Neural crest cell (in vitro differentiated cells): ENCODE data around the gene ARHGAP19. TPM values are rescaled to one million over a fixed set of nuclear protein-coding genes. Genes with fewer than 3 reads are reported as not detected.

Experiments
- DNase-seq: peaks from one replicate; pipeline ENCODE4 v3.0.0; 2021; ENCODE audit warnings: low read depth, mixed read lengths, low spot score
- H3K27ac Mint-ChIP-seq: one replicate; pipeline ENCODE4 v1.8.0; 2021; ENCODE audit warnings: mild to moderate bottlenecking, mixed read lengths; ENCODE audit not compliant: unreplicated experiment
- H3K27me3 Mint-ChIP-seq: 2 replicates; pipeline ENCODE4 v1.8.0; 2021; ENCODE audit warnings: low read depth, mild to moderate bottlenecking, mixed read lengths
- H3K36me3 Mint-ChIP-seq: 2 replicates; pipeline ENCODE4 v1.8.0; 2021; ENCODE audit warnings: low read depth, mild to moderate bottlenecking, mixed read lengths
- H3K4me1 Mint-ChIP-seq: 2 replicates; pipeline ENCODE4 v1.8.0; 2021; ENCODE audit warnings: mixed read lengths
- H3K4me3 Mint-ChIP-seq: one replicate; pipeline ENCODE4 v1.8.0; 2021; ENCODE audit warnings: mild to moderate bottlenecking, mixed read lengths
- H3K9me3 Mint-ChIP-seq: 2 replicates; pipeline ENCODE4 v1.8.0; 2021; ENCODE audit warnings: mixed read lengths
- total RNA-seq: library from RNA; stranded (reverse); gene quantifications from 2 replicates; pipeline ENCODE4 v1.2.1, GENCODE V29; 2021
- TF ChIP-seq, protein P1 (sequence below): fragments of 200-600 bp; sonication (generic); conservative IDR thresholded peaks from 2 replicates; pipeline ENCODE4 v1.5.0; 2021; ENCODE audit warnings: antibody characterized with exemption, mild to moderate bottlenecking

The ARHGAP19 gene
- total RNA-seq, 1 donor from 2014 or later: 30.3 TPM

DNA sequence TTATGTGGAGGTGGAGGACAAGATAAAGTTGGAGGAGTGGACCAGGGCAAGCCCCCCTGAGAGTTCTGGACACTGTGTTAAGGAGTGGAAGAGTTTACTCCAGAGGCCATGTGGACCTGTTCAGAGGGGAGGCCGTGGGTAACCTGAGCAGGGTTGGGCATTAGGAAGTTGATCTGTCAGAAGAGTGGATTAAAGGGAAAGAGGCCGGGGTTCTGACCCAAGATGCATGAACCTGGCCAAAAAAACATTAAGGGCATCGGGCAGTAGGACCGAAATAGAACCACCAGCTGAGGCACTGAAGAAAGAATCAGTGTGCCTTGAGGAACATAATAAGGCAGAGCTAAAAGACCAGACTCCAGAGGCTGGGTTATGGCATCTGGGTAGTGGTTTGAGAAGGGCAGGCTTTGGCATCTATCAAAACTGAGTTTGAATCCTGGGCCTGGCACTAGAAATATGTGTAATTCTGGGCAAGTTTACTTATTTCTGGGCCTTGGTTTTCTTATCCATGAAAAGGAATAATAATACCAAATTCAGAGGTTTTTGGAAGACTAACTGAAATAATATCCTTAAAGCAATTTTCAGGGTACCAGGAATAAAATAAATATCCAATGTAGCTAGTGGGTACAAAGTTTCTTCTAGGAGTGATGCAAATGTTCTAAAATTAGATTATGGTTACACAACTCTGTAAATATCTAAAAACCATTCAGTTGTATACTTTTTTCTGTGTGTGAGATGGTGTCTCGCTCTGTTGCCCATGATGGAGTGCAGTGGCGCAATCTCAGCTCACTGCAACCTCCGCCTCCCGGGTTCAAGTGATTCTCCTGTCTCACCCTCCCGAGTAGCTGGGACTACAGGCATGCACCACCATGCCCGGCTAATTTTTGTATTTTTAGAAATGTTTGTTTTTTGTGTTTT, 15.7 kb upstream of the ARHGAP19 start:
- H3K4me1 Mint-ChIP-seq: no peaks in the 10 kb centered on the region
- H3K27ac Mint-ChIP-seq: no peak overlapping the region
- no peak overlapping the region for H3K4me3 Mint-ChIP-seq
- no peak for DNase-seq
- H3K9me3 Mint-ChIP-seq: no peaks in the 10 kb centered on the region
- H3K27me3 Mint-ChIP-seq: no peaks in the 10 kb centered on the region
- H3K36me3 Mint-ChIP-seq: no peaks in the 10 kb centered on the region
- TF ChIP-seq, protein P1, sequence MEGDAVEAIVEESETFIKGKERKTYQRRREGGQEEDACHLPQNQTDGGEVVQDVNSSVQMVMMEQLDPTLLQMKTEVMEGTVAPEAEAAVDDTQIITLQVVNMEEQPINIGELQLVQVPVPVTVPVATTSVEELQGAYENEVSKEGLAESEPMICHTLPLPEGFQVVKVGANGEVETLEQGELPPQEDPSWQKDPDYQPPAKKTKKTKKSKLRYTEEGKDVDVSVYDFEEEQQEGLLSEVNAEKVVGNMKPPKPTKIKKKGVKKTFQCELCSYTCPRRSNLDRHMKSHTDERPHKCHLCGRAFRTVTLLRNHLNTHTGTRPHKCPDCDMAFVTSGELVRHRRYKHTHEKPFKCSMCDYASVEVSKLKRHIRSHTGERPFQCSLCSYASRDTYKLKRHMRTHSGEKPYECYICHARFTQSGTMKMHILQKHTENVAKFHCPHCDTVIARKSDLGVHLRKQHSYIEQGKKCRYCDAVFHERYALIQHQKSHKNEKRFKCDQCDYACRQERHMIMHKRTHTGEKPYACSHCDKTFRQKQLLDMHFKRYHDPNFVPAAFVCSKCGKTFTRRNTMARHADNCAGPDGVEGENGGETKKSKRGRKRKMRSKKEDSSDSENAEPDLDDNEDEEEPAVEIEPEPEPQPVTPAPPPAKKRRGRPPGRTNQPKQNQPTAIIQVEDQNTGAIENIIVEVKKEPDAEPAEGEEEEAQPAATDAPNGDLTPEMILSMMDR: no peak

DNA sequence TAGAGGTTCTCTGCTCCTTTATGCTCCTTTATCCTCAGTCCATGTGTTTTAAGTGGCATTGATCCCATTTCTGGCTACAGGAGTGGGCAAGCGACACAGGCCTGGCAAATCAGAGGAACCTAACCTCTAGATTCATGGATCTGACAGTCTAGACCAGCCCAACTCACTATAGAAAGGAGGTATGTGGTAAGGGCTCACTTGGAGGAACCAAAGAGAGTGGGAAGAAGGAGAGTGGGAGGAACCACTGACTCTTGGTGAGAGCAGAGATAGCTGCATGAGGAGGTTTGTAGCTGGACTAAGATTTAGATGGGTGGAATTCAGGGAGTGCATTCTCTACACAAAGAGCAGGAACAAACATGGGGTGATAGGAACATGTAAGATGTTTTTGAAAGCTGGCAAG, 15.0 kb upstream of the ARHGAP19 start:
- H3K4me3 Mint-ChIP-seq: no peak overlapping the region
- H3K4me1 Mint-ChIP-seq: no peaks in the 10 kb centered on the region
- no peaks in the 10 kb centered on the region for H3K27me3 Mint-ChIP-seq
- no peak overlapping the region for H3K27ac Mint-ChIP-seq
- TF ChIP-seq, protein P1: no peak
- no peaks in the 10 kb centered on the region for H3K36me3 Mint-ChIP-seq
- no peak for DNase-seq
- H3K9me3 Mint-ChIP-seq: no peaks in the 10 kb centered on the region

DNA sequence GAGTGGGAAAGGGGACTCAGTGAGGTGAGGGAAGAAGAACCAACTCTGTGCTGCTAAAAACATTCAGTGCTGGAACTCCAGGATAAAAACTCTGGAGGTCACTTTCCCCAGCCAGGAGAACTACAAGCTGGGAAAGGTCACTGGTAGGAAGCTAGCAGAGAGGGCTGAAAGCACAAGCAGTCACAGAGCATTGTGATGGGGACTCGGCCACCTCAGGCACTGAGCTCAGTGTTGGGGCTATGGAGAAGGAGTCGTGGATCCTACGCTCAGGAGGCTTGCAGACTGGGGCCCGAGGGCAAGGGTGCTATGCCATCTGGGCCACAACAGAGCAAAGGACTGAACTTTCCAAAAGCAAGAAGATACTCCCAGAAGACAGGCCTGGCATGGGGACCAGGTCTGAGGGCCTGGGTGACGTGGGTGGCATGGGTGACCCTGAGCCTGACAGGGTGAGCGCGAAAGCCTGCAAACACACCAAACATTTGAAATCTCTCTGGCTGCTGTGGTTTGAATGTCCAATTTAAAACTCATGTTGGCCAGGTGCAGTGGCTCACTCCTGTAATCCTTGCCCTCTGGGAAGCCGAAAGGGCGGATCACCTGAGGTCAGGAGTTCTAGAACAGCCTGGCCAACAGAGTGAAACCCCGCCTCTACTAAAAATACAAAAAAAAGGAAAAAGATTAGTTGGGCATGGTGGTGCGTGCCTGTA, 9.8 kb upstream of the ARHGAP19 start:
- TF ChIP-seq, protein P1: no peak
- no peaks in the 10 kb centered on the region for H3K4me1 Mint-ChIP-seq
- no peak for DNase-seq
- H3K27ac Mint-ChIP-seq: no peak overlapping the region
- H3K36me3 Mint-ChIP-seq: no peaks in the 10 kb centered on the region
- no peaks in the 10 kb centered on the region for H3K9me3 Mint-ChIP-seq
- H3K4me3 Mint-ChIP-seq: no peak overlapping the region
- no peaks in the 10 kb centered on the region for H3K27me3 Mint-ChIP-seq

DNA sequence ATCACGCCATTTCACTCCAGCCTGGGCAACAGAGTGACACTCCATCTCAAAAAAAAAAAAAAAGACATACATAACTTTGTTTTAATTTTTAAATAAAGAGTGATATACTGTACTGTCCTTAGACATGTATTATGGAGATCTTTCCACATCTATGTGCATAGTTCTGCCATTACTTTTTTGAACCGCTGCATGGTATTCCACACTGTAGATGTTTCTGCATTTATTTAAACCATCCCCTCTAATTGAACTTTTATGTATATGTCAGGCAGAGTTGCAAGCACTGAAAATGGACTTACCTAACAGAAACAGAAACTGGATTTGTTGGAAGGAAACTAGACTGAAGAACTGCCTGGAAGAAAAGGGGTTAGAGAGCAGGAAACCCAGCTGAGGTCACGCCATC, 8.5 kb upstream of the ARHGAP19 start:
- H3K36me3 Mint-ChIP-seq: no peaks in the 10 kb centered on the region
- no peak overlapping the region for H3K27ac Mint-ChIP-seq
- TF ChIP-seq, protein P1: no peak
- no peak for DNase-seq
- no peak overlapping the region for H3K4me3 Mint-ChIP-seq
- H3K4me1 Mint-ChIP-seq: no peaks in the 10 kb centered on the region
- no peaks in the 10 kb centered on the region for H3K9me3 Mint-ChIP-seq
- no peaks in the 10 kb centered on the region for H3K27me3 Mint-ChIP-seq

DNA sequence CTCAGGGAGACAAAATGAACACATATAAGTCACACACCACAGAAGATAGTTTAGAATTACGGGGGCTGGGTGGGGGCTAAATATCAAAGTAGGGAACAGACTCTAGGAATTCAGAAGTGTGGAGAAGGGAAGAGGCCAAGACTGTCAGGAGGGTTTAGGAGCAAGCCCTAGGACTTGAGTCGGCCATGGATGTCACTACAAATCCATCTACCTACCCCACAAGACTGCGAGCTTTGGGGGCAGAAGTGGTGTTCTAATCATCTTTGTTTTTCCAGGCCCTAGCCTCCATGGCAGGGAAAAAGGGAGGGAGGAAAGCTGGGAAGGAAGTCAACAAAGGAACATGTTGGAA, 5.8 kb upstream of the ARHGAP19 start:
- Mint-ChIP-seq H3K4me3 (no peak overlapping the region), H3K36me3 (no peaks in the 10 kb centered on the region), H3K27me3 (no peaks in the 10 kb centered on the region), H3K4me1 (no peaks in the 10 kb centered on the region), H3K27ac (no peak overlapping the region), H3K9me3 (no peaks in the 10 kb centered on the region)
- TF ChIP-seq, protein P1: no peak
- no peak for DNase-seq
